GM19438 (cell line): ENCODE results near the gene PANX2.

Experiments used
- ATAC-seq: cut with Tn5 transposase; IDR thresholded peaks from one replicate; pipeline ENCODE4 v1.9.1; 2021; ENCODE audit warnings: low read depth; ENCODE audit not compliant: unreplicated experiment

The PANX2 gene

GRCh38 chr22:50208939-50209892, 38.7 kb downstream of the PANX2 start:
- no peak for ATAC-seq

GRCh38 chr22:50209893-50210292, 39.4 kb downstream of the PANX2 start:
- ATAC-seq: no peak

DNA sequence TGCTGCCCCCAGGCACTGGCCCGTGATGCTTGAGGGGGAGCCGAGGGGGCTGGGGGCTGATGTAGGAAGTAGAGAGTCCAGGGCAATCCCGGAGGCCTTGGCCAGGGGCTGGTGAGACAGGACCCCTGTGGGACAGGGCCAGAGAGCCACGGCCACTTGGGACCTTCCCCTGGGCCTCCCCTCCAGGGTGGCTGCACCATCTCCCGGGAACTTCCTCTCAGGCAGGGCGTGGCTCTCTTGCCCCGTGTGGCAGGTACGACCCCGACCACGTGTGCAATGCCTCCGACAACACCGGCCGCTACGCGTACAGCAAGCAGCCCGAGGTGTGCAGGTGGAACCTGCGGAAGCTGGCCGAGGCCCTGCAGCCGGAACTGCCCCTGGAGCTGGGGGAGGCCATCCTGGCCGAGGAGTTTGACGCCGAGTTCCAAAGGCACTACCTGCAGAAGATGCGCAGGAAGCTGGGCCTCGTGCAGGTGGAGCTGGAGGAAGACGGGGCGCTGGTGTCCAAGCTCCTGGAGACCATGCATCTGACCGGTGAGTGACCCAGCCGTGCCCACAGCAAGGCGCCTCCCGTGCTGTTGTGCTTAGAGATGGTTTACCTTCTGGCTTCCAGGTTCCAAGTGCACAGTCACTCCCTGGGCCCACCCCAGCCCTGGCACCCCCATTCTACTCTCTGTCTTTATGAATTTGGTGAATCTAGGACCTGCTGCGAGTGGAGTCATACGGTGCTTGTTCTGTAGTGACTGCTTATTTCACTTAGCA, 40.0 kb downstream of the PANX2 start:
- ATAC-seq: no peak

DNA sequence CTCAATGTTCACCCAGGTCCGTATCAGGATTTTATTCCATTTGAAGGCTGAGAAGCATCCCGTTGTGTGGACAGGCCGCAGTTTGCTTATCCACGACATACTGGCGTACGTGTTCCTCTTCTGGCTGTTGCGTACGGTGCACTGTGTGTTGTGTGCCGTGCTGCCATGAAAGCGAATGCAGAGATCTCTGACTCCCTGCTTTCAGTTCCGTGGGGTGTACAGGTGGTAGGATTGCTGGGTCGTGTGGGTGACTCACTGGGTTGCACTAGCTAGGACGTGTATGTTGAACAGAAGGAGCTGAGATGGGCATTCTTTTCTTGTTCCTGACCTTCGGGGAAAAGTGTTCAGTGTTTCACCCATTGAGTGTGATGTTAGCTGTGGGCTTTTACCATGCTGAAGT, 40.6 kb downstream of the PANX2 start:
- ATAC-seq: no peak

DNA sequence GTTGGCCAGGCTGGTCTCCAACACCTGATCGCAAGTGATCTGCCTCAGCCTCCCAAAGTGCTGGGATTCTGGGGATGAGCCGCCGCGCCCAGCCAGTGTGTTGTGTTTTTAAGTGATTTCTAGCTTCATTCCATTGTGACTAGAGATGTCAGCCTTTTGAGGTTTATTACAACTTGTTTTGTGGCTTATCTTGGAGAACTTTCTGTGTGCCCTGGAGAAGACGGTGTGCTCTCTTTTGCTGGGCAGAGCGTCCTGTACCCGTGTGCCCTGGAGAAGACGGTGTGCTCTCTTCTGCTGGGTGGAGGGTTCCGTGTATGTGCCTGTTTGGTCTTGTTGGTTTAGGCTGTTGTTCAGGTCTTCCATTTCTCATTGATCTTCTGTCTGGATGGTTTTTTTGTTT, 42.7 kb downstream of the PANX2 start:
- ATAC-seq: no peak

DNA sequence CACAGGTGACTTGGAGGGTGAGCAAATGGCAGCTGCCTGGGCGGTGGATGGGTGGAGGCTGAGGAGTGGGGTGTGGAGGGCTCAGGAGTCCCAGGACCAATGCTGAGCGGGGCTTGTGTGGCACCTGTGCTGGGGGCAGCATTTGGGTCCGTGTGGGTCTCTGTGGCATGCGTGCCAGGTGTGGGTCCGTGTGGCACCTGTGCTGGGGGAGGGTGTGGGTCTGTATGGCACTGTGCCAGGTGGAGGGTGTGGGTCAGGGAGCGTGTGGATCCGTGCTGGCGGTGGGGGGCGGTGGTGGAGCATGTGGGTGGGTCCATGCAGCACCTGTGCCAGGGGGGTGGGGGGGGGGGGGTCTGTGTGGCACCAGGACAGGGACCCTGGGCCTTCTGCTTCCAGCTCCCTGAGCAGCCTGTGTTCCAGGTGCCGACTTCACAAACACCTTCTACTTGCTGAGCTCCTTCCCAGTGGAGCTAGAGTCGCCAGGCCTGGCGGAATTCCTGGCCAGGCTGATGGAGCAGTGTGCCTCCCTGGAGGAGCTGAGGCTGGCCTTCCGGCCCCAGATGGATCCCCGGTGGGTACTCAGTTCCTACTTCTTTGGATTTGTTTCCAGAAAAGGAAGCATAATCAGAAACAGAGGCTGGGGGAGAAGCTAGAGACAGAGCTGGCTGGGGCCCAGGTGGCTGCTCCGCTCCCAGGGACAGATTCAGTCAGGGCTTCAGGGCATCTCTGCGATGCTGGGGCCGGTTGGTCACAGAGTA, 44.9 kb downstream of the PANX2 start:
- ATAC-seq: no peak

- ATAC-seq: no peak
These were observed 45.6 kb downstream of the PANX2 start for GRCh38 chr22:50216055-50216683.

GRCh38 chr22:50216684-50217520, 46.4 kb downstream of the PANX2 start:
- no peak for ATAC-seq

DNA sequence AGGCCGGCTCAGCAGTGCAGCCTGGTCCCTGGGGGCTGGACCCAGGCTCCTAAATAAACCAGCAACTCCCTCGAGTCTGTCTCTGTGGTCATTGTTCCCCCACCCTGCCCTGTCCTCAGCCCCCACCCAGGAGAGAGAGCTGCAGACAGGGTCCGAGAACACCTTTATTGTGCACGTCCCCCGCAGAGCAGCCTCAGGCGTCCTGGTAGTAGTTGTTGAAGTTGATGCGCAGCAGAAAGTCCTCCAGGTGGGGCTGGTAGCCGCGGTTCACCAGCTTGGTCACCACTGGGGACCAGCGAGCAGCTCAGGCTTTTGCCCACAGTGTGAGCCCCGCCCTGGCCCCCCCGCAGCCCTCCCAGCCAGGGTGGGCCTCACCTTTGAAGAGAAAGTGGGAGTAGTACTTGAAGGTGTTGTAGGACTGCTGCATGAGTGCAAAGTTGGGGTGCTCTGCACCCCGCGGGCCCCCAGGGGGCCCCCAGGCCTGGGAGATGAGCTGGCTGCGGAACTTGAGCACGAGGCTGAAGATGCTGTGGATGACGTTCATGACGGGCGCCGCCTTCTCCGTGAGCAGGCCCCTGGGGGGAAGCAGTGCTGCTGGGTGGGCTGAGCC, 47.1 kb downstream of the PANX2 start:
- ATAC-seq: no peak

DNA sequence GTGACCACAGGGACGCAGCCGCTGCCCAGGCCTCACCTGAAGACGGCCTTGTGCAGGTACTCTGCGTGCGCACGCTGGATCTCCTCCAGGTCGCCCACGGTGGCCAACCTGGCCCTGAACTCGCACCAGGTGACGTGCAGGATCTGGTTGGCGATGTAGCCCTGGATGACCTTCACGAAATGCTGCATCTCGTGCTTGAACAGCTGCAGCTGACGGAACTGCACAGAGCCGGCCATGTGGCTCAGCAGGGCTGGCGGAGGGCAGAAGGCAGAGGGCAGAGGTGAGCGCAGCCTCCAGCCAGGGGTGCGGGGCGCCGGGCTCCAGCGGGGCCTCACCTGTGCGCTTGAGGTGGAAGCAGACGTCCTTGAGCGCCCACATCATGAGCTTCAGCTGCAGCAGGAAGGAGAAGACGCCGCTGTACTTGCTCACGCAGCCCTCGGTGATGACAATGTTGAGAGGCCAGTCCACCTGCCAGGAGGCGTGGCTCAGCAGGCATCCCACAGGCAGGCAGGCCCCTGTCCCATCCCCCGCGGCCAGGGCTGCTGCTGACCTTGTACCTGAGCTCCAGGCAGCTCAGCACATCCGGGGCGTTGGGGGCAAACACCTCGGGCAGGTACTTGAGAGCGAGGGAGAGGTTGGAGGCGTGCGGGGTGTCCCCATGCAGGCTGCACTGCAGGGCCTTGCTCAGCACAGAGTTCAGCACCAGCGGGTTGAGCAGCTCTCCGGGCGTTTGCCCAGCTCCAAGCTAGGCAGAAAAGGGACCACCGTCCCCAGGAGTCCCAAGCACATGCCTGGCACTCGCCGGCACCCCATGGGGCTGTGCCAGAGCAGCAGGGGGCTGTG, 47.8 kb downstream of the PANX2 start:
- ATAC-seq: no peak

DNA sequence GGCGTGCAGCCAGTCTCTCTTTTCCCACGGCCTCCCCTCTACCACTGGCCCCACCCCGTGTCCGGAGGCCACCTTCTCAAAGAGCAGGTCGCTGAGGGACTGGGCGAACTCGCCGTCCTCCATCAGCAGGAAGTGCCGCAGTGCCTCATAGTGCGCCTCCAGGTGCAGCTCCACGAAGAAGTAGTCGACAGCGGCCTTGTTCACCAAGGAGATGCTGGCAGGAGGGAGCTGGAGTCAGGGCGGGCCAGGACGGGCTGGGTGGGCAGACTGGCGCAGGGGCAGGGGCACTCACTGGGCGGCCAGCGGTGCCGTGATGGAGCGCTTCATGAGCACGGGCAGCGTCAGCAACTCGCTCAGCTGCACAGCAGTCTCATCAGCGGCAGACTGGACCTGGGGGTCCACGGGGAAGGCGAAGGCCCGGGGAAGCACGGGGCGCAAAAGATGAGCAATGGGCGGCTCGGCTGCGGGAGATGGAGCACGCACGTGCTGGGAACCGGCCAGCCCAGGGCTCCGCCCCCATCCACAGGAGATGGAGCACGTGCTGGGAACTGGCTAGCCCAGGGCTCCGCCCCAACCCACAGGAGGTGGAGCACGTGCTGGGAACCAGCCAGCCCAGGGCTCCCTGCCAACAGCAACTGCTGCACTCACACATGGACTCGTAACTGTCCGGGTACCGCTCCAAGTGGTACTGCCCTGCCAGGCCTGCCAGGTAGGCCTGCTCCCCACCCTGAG, 48.6 kb downstream of the PANX2 start:
- ATAC-seq: no peak

GRCh38 chr22:50219800-50220602, 49.5 kb downstream of the PANX2 start:
- no peak for ATAC-seq

DNA sequence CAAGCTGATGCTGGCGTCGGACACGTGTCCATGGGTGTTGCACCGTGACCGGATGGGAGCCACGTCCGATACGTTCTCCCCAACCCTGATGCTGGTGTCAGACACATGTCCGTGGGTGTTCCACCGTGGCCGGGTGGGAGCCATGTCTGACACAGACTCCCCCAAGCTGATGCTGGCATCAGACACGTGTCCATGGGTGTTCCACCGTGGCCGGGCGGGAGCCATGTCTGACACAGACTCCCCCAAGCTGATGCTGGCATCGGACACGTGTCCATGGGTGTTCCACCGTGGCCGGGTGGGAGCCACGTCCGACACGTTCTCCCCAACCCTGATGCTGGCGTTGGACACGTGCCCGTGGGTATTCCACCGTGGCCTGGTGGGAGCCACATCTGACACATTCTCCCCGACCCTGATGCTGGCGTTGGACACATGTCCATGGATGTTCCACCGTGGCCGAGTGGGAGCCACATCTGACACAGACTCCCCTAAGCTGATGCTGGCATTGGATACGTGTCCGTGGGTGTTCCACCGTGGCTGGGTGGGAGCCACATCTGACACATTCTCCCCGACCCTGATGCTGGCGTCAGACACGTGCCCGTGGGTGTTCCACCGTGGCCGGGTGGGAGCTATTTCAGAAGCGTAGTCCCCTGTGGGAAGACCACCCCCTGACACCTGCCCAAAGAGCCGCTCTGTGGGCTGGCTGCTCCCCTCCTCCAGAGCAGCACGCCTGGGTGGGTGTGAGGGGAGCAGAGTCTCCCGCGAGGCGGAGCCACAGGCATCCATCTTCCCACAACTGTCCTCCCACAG, 50.3 kb downstream of the PANX2 start:
- no peak for ATAC-seq

- no peak for ATAC-seq
These were observed 51.1 kb downstream of the PANX2 start for GRCh38 chr22:50221410-50222300.

DNA sequence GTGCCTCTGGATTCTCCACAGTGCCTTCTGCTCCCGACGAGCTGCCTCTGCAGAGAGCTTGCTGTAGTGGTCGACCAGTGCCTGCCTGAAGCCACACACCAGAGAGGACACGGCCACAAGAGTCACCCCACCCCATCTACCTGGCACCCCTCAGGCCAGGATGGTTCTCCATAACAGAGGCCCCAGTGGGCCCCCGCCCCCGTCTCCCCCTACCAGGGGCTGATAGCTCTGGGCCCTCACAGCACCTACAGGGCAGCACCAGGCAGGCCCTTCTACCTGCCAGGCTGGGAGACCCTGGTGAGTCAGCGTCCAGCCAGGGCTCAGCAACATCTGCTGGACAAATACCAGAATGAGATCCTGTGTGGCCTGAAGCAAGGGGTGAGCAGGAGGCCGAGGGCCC, 52.0 kb downstream of the PANX2 start:
- no peak for ATAC-seq
